ENCODE results near the gene TNIP1. TPM values are rescaled to one million over a fixed set of nuclear protein-coding genes. Genes with fewer than 3 reads are reported as not detected.

TNIP1 gene
- total RNA-seq, 2 experiments from 2014 or later = 388 to 401 TPM

- no peaks in the 10 kb centered on the region for H3K27me3 Mint-ChIP-seq
- H3K27ac Mint-ChIP-seq = peak overlapping the region; percentile 89
- DNase-seq = peak; percentile 88
- H3K9me3 Mint-ChIP-seq = no peaks in the 10 kb centered on the region
- peak overlapping the region; percentile 89 for H3K4me3 Mint-ChIP-seq
- ChIA-PET POLR2A (interaction anchor here (1.0 to 7.4 kb wide), 4 partner anchors 11 to 71 kb away, joined by 4 to 115 read pairs (median 8); no protein-coding TSS in a partner anchor), CTCF (interaction anchor here (0.6 to 2.8 kb wide), 9 partner anchors 8 to 82 kb away, joined by 3 to 13 read pairs (median 6); no protein-coding TSS in a partner anchor)
- intact Hi-C loops (cut with micrococcal nuclease) = loop anchor here (1.0 to 10.0 kb wide), 3 partner anchors 11 to 692 kb away; partner anchors contain the start of gene G3BP1
- peaks cover 57% of the 10 kb centered on the region for H3K36me3 Mint-ChIP-seq
- H3K4me1 Mint-ChIP-seq (ENCODE audit: low read depth) = peaks cover 59% of the 10 kb centered on the region
Observed at GRCh38 chr5:151083081-151083676, 2.3 kb upstream of the TNIP1 start.

GRCh38 chr5:151082282-151082902 lies 1.6 kb upstream of the TNIP1 start:
- intact Hi-C loops (cut with micrococcal nuclease) = loop anchor here (10.0 kb wide), 1 partner anchor 692 kb away; the partner anchor contains the start of gene G3BP1
- POLR2A ChIA-PET = interaction anchor here (0.6 to 7.4 kb wide), 8 partner anchors 7 to 131 kb away, joined by 3 to 115 read pairs (median 4); partner anchors contain the start of gene ANXA6
- no peaks in the 10 kb centered on the region for H3K27me3 Mint-ChIP-seq
- H3K4me3 Mint-ChIP-seq = peak overlapping the region; percentile 89
- H3K9me3 Mint-ChIP-seq = no peaks in the 10 kb centered on the region
- H3K27ac Mint-ChIP-seq = peak overlapping the region; percentile 89
- H3K4me1 Mint-ChIP-seq (ENCODE audit: low read depth) = peaks cover 62% of the 10 kb centered on the region
- H3K36me3 Mint-ChIP-seq = peaks cover 65% of the 10 kb centered on the region
- no peak for DNase-seq
- CTCF ChIA-PET = interaction anchor here (1.0 to 3.7 kb wide), 7 partner anchors 11 to 83 kb away, joined by 3 to 23 read pairs (median 8); no protein-coding TSS in a partner anchor

DNA sequence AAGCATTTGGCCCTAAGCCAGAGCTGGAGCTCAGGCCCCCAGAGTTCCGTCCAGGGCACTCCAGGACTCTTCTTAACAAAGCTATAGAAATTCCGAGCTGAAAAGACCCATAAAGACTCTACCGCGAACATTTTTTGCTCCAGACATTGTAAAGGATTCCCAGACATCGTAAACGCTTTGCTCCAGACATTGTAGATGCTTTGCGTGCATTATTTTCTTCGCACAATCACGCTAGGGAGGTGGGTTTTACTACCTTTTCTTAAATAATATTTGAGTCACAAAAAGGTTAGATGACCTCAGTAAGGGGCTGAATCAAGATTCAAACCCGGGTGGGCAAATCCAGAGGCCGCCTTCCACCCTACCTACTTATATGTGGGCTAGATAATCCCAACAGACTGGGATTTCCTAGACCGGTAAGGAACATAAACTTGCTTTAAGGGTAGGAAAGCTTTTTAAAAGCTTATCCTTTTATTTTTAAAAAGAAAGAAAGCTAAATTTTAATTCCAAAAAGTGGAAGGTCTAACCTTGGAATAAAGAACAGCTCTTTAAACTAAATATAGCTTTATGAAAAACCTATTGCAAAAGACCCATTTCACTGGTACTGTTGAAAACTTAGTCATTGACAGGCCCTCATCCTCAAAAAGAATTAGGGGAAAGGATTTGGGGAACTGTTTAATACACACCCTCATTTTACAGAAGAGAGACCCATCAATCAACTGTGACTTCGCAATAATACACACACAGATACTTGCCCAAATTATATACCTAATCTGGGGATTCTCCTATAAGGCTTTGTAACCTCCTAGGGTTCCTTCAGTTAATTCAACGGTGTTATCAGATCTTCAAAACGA lies 822 bp upstream of the TNIP1 start:
- H3K36me3 Mint-ChIP-seq = peaks cover 72% of the 10 kb centered on the region

DNA sequence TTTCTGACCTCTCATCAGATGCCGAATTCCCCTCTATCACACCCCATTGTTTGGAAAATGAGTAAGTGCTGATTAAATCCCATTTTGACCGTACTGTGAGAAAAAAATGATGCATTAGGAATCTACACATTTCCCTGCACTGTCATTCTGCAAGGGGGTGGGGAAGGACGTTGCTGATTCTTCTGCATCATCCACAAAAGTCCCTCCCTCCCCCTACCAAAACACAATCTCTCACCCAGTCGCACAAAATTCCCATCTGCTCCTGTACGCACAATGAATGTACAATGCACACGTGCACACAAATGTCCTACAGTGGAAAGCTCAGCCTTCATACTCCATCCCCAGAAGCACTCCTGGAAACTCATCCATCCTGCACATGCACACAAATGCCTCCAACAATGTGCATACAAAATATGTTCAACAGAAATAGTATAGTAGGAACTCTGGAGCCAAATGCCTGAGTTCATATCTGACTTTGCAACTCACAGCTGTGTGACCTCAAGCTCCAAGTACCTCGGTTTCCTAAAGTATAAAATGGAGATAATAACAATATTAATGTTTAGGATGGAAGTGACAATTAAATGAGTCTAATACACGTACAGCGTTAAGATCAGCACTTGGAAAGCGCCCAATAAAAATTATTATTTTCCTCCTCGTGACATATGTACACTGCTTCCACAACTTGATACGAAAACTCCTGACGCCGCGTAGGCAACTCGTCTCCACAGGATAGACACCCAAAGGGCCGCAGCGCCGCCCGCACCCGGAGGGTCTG lies 809 bp downstream of the TNIP1 start:
- intact Hi-C loops (cut with micrococcal nuclease) = loop anchor here (1.0 to 10.0 kb wide), 7 partner anchors 14 to 695 kb away; partner anchors contain the start of genes CD74, G3BP1, GM2A and RBM22
- Mint-ChIP-seq H3K9me3 (no peaks in the 10 kb centered on the region), H3K4me1 (ENCODE audit: low read depth) (peaks cover 70% of the 10 kb centered on the region), H3K27me3 (no peaks in the 10 kb centered on the region), H3K4me3 (peak overlapping the region; percentile 85), H3K27ac (peak overlapping the region; percentile 90), H3K36me3 (peaks cover 78% of the 10 kb centered on the region)
- peak; percentile 77 for DNase-seq
- POLR2A ChIA-PET = interaction anchor here (0.5 to 7.4 kb wide), 12 partner anchors 8 to 986 kb away, joined by 3 to 115 read pairs (median 6); no protein-coding TSS in a partner anchor
- CTCF ChIA-PET = interaction anchor here (0.6 to 3.7 kb wide), 7 partner anchors 9 to 640 kb away, joined by 3 to 23 read pairs (median 4); no protein-coding TSS in a partner anchor

More for the DNA sequence above, 822 bp upstream of the TNIP1 start:
- CTCF ChIA-PET = interaction anchor here (0.7 to 3.7 kb wide), 9 partner anchors 12 to 86 kb away, joined by 3 to 23 read pairs (median 4); no protein-coding TSS in a partner anchor
- no peak for DNase-seq
- no peaks in the 10 kb centered on the region for H3K9me3 Mint-ChIP-seq
- intact Hi-C loops (cut with micrococcal nuclease) = loop anchor here (1.0 to 10.0 kb wide), 4 partner anchors 17 to 693 kb away; partner anchors contain the start of genes G3BP1 and GM2A
- peaks cover 65% of the 10 kb centered on the region for H3K4me1 Mint-ChIP-seq (ENCODE audit: low read depth)
- H3K27ac Mint-ChIP-seq = peak overlapping the region; percentile 94
- no peaks in the 10 kb centered on the region for H3K27me3 Mint-ChIP-seq
- peak overlapping the region; percentile 89 for H3K4me3 Mint-ChIP-seq
- POLR2A ChIA-PET = interaction anchor here (0.6 to 7.4 kb wide), 10 partner anchors 8 to 131 kb away, joined by 3 to 115 read pairs (median 4); partner anchors contain the start of gene ANXA6

DNA sequence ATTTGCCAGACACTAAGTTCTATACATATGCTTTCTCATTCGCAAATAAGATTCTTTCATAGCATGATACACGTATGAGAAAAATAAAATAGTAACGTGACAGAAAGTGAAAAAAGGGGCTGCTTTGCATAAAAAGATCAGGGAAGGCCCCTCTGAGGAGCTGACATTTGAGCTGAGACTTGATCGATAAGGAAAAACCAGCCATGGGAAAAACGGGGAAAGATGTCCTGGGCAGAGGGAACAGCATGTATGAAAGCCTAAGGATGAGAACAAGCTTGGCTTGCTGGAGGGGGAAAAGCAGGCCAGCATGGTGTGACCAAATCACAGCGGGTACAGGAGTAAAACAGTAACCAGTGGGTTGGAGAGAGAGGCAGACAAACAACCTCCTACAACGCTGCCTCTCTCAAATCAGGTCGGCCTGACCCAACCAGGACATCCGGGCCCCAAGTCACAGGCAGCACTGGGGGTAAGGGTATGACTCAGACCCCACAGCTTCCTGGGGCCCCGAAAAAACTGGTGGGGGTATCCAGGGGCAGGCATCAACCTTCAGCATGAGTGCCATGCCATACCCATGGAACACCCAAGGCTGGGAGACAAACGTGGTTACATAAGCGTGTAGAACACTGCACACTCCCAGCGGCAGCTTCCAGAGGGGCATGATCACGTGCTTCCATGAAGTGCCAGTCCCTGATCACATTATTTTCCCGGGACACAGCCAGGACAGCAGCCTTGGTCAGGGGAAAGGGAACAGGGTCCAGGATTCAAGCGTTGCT lies 2.2 kb downstream of the TNIP1 start:
- intact Hi-C loops (cut with micrococcal nuclease) = loop anchor here (1.0 to 5.0 kb wide), 10 partner anchors 9 to 666 kb away; partner anchors contain the start of genes CD74 and RBM22
- H3K4me1 Mint-ChIP-seq (ENCODE audit: low read depth) = peaks cover 69% of the 10 kb centered on the region
- CTCF ChIA-PET = interaction anchor here (0.6 to 3.7 kb wide), 8 partner anchors 9 to 519 kb away, joined by 3 to 23 read pairs (median 4); no protein-coding TSS in a partner anchor
- H3K27me3 Mint-ChIP-seq = no peaks in the 10 kb centered on the region
- H3K9me3 Mint-ChIP-seq = no peaks in the 10 kb centered on the region
- peak overlapping the region; percentile 85 for H3K4me3 Mint-ChIP-seq
- POLR2A ChIA-PET = interaction anchor here (0.6 to 7.4 kb wide), 14 partner anchors 8 to 76 kb away, joined by 3 to 115 read pairs (median 6); no protein-coding TSS in a partner anchor
- H3K27ac Mint-ChIP-seq = peak overlapping the region; percentile 90
- H3K36me3 Mint-ChIP-seq = peaks cover 77% of the 10 kb centered on the region
- DNase-seq = peak; percentile 92

- Mint-ChIP-seq H3K27me3 (no peaks in the 10 kb centered on the region), H3K9me3 (no peaks in the 10 kb centered on the region), H3K4me1 (ENCODE audit: low read depth) (peaks cover 67% of the 10 kb centered on the region), H3K36me3 (peaks cover 81% of the 10 kb centered on the region), H3K4me3 (peak overlapping the region; percentile 85), H3K27ac (peak overlapping the region; percentile 90)
- intact Hi-C loops (cut with micrococcal nuclease) = loop anchor here (1.0 to 5.0 kb wide), 9 partner anchors 9 to 666 kb away; partner anchors contain the start of genes CD74 and RBM22
- ChIA-PET CTCF (interaction anchor here (0.6 to 4.8 kb wide), 8 partner anchors 8 to 518 kb away, joined by 3 to 21 read pairs (median 4); no protein-coding TSS in a partner anchor), POLR2A (interaction anchor here (0.7 to 7.4 kb wide), 11 partner anchors 9 to 75 kb away, joined by 3 to 115 read pairs (median 6); no protein-coding TSS in a partner anchor)
- DNase-seq = peak; percentile 58
Observed at GRCh38 chr5:151077967-151078366, 2.9 kb downstream of the TNIP1 start.

DNA sequence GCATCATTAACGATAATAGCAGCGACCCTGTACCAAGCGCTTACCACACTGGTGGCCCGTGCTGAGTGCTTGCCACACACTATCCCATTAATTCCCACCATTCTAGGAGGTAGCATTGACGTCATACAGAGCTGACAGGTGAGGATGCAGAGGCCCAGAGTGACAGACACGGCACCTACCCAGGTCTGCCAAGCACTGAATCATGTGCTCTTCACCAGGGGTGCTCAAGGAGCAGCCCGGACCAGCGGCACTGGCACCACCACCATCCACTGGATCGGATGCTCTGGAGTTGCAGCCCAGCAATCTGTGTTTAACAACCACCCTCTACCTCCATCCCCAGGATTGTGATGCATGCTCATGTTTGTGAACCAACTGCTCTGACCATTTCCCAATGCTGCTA lies 3.4 kb downstream of the TNIP1 start:
- Mint-ChIP-seq H3K4me3 (peak overlapping the region; percentile 85), H3K9me3 (no peaks in the 10 kb centered on the region), H3K36me3 (peaks cover 77% of the 10 kb centered on the region), H3K27me3 (no peaks in the 10 kb centered on the region), H3K4me1 (ENCODE audit: low read depth) (peaks cover 67% of the 10 kb centered on the region), H3K27ac (peak overlapping the region; percentile 90)
- intact Hi-C loops (cut with micrococcal nuclease) = loop anchor here (5.0 kb wide), 3 partner anchors 295 to 665 kb away; partner anchors contain the start of genes CD74 and RBM22
- DNase-seq = no peak
- ChIA-PET POLR2A (interaction anchor here (1.1 to 7.4 kb wide), 4 partner anchors 9 to 17 kb away, joined by 3 to 115 read pairs (median 8); no protein-coding TSS in a partner anchor), CTCF (interaction anchor here (1.4 to 4.8 kb wide), 4 partner anchors 20 to 518 kb away, joined by 3 to 21 read pairs (median 8); no protein-coding TSS in a partner anchor)

DNA sequence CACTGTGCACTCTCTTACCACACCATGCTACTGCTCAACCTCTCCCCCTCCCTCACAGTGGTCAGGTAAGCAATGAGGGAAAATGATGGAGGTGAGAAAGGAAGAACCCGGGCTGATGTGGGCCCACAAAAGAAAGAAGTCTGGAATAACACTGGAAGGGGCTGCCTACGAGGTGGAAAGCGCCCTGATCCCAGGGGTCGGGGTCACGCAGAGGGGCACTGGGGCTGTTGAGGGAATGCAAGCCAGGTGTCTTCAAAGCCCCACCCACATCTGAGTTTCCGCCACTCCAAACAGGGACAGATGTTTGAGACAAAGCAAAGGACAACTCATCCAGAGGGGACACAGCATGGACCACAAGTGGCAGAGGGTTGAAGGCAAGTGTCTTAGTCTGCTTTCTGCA lies 4.2 kb downstream of the TNIP1 start:
- POLR2A ChIA-PET = interaction anchor here (1.3 kb wide), 1 partner anchor 12 kb away, joined by 4 read pairs; no protein-coding TSS in a partner anchor
- intact Hi-C loops (cut with micrococcal nuclease) = loop anchor here (5.0 kb wide), 3 partner anchors 294 to 664 kb away; partner anchors contain the start of genes CD74 and RBM22
- peak overlapping the region; percentile 85 for H3K4me3 Mint-ChIP-seq
- CTCF ChIA-PET = interaction anchor here (0.6 to 4.8 kb wide), 7 partner anchors 10 to 88 kb away, joined by 3 to 21 read pairs (median 4); no protein-coding TSS in a partner anchor
- no peak for DNase-seq
- no peaks in the 10 kb centered on the region for H3K9me3 Mint-ChIP-seq
- peak overlapping the region; percentile 90 for H3K27ac Mint-ChIP-seq
- H3K4me1 Mint-ChIP-seq (ENCODE audit: low read depth) = peaks cover 69% of the 10 kb centered on the region
- H3K27me3 Mint-ChIP-seq = no peaks in the 10 kb centered on the region
- H3K36me3 Mint-ChIP-seq = peaks cover 79% of the 10 kb centered on the region

DNA sequence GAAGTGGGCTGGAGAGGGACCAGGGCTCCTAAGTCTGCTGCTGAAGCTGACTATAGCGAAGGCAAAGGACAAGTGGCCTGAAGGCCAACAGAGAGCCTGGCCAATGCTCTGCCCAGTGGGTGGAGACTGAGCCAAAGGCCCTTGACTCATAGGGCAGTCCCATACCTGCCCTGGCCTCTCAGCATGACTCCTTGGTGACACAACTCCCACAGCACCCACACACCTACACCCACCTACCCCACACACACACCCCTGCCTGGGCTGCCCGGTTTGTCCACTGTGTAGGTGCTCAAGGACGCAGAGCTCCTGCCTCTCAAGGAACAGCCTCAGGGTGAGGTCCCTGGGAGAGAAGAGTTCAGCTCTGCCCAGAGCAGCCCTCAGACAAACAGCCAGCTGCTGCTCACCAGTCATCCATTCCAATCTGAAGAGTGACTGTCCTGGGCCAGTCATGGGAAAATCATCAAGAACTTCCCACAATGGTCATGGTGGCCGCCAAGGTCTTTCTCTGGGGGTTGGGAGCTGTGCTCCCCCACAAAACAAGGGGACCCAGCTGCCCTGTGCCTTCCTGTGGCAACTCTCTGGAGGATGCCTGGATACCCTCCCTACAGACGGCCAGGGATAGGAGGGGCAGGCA lies 5.0 kb downstream of the TNIP1 start:
- CTCF ChIA-PET = interaction anchor here (0.6 to 4.8 kb wide), 5 partner anchors 11 to 89 kb away, joined by 3 to 21 read pairs (median 4); no protein-coding TSS in a partner anchor
- peak overlapping the region; percentile 90 for H3K27ac Mint-ChIP-seq
- H3K4me1 Mint-ChIP-seq (ENCODE audit: low read depth) = peaks cover 77% of the 10 kb centered on the region
- peaks cover 80% of the 10 kb centered on the region for H3K36me3 Mint-ChIP-seq
- POLR2A ChIA-PET = interaction anchor here (0.8 to 1.3 kb wide), 3 partner anchors 10 to 81 kb away, joined by 4 read pairs; no protein-coding TSS in a partner anchor
- no peaks in the 10 kb centered on the region for H3K27me3 Mint-ChIP-seq
- peak overlapping the region; percentile 85 for H3K4me3 Mint-ChIP-seq
- DNase-seq = peak; percentile 63
- intact Hi-C loops (cut with micrococcal nuclease) = loop anchor here (5.0 kb wide), 3 partner anchors 294 to 664 kb away; partner anchors contain the start of genes CD74 and RBM22
- no peaks in the 10 kb centered on the region for H3K9me3 Mint-ChIP-seq

Data from activated CD4-positive, alpha-beta memory T cell treated with anti-CD3 and anti-CD28 coated beads for 36 hours (primary cell).